ENCODE data around the gene PROX2.

DNA sequence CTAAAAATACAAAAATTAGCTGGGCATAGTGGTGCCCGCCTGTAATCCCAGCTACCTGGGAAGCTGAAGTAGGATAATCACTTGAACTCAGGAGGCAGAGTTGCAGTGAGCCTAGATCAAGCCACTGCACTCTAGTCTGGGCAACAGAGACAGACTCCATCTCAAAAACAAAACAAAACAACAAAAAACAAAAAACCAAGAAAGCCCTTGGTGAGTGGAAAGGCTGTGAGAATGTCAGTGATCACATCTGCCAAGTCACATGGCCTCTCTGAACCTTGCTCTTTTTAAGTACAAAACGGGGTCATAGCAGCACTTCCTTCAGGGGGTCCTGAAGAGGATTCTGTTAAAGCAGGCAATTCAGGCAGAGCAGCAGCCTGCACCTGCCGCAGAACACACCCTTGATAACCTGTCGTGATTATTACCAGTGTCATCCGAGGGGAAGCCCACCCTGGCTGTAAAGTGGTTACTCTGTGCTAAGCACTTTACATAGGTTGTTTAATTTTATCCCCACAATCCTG is 37.5 kb upstream of the PROX2 start:
- TF ChIP-seq GABPA (tag; conservative IDR thresholded peaks at IDR 0.05; ENCODE audit: low read depth) (no peak), SAFB2 (IDR thresholded peaks at IDR 0.05; ENCODE audit: borderline replicate concordance, low read depth, low read length, severe bottlenecking) (no peak), PHF8 (IDR thresholded peaks at IDR 0.05; ENCODE audit: borderline replicate concordance, low read length) (no peak), KAT2B (IDR thresholded peaks at IDR 0.05; ENCODE audit: low read depth, low read length) (no peak), TAF1 (IDR thresholded peaks at IDR 0.05; ENCODE audit: control insufficient read depth, extremely low read depth, insufficient read depth, low read length, severe bottlenecking) (no peak), POLR2AphosphoS5 (IDR thresholded peaks at IDR 0.05; ENCODE audit: control insufficient read depth, insufficient read depth, low read depth, low read length) (no peak), PTTG1 (tag; IDR thresholded peaks at IDR 0.05; ENCODE audit: low read depth) (no peak)
- TF ChIP-seq, protein P1, sequence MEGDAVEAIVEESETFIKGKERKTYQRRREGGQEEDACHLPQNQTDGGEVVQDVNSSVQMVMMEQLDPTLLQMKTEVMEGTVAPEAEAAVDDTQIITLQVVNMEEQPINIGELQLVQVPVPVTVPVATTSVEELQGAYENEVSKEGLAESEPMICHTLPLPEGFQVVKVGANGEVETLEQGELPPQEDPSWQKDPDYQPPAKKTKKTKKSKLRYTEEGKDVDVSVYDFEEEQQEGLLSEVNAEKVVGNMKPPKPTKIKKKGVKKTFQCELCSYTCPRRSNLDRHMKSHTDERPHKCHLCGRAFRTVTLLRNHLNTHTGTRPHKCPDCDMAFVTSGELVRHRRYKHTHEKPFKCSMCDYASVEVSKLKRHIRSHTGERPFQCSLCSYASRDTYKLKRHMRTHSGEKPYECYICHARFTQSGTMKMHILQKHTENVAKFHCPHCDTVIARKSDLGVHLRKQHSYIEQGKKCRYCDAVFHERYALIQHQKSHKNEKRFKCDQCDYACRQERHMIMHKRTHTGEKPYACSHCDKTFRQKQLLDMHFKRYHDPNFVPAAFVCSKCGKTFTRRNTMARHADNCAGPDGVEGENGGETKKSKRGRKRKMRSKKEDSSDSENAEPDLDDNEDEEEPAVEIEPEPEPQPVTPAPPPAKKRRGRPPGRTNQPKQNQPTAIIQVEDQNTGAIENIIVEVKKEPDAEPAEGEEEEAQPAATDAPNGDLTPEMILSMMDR (IDR thresholded peaks at IDR 0.05 in 2 of 3, conservative IDR thresholded peaks at IDR 0.05 in 1 of 3; ENCODE audit: insufficient read depth in 2 of 3, low read depth in 1 of 3, low read length in 3 of 3), result no peak
